Measurements from ENCODE around the gene CELF4. TPM values are rescaled to one million over a fixed set of nuclear protein-coding genes. Genes with fewer than 3 reads are reported as not detected.

Gene CELF4
- total RNA-seq, 1 donor from 2014 or later = not detected

DNA sequence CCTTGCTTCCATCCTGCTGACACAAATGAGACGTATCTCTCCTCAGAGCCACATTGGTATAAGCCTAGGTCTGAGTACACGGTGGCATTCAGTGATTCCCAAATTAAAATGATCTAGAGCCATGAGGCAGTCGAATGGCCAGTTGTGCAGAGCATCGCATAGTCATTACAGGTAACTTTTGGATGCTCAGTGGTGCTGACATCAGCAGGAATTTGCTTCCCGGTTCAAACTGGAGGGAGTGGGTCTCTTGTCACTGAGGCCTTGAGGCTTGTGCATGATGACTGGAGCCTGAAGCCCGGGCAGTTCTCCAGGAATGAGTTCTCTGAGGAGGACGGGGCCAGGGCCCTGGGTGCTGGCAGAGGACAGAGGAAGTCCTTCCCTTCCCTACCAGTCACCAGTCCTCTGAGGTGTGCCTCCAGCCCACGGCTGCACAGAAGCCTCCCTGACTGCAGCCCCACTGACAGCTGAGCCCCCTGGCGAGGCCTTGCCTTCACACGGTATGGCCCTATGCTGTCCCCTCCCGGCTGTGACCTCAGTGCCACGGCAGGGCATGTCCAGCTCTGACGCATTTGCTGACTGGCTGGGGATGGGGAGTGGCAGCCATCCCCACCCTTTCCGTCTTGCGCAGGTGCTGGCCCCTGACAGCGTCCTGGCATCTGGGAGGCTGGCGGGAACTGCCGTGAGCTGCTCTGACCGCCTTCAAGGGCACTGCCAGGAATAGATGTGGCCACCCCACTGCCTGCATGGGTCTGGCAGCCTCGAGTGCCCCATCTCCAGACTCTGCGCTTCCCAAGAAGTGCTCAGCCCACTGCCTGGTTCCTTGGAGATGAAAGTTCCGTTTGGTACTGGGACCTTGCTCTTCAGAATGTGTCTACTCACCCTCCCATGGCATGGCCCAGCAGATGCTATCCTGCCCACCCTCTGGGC is 117.4 kb downstream of the CELF4 start:
- intact Hi-C loops (cut with micrococcal nuclease) = no loop called here

GRCh38 chr18:37445836-37446235 is 119.8 kb downstream of the CELF4 start:
- intact Hi-C loops (cut with micrococcal nuclease) = no loop called here

GRCh38 chr18:37445368-37445767 is 120.2 kb downstream of the CELF4 start:
- intact Hi-C loops (cut with micrococcal nuclease) = no loop called here

DNA sequence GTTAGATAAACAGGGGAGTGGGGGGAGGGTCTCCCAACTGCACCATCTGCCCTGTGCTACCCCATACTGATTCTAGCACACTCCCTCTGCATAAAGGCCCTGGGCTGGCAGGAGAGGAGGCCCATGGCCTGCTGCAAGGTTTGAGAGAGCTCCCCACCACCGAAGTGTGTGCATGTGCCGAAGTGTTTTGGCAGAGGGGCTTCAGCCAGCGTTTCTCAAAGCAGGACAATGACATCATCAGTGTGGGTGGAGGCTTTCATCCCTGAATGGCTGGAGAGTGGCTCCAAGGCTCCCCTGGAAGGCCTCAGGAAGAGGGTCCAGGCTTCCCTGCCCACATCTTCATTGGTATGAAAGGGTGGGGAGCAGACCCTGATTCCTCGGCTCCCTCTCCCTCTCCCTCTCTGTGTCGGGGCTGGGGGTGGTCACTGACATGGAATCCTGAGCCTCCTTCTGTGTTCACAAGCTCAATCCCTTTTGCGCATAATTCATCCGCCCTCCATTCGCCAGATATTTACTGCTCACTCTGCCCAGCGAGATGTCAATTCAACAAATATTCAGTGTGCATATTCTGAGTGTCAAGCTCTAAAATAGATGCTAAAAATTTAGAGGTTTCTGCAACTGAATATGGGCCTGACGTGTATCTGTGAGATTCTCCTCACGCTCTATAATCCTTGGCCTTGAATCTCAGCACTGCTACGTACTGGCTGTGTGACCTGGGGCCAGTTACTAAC is 122.1 kb downstream of the CELF4 start:
- intact Hi-C loops (cut with micrococcal nuclease) = loop anchor here (1.0 kb wide), 2 partner anchors 33 to 95 kb away; no protein-coding TSS in a partner anchor

GRCh38 chr18:37442477-37442876 is 123.1 kb downstream of the CELF4 start:
- intact Hi-C loops (cut with micrococcal nuclease) = no loop called here

GRCh38 chr18:37441821-37442220 is 123.8 kb downstream of the CELF4 start:
- intact Hi-C loops (cut with micrococcal nuclease) = no loop called here

DNA sequence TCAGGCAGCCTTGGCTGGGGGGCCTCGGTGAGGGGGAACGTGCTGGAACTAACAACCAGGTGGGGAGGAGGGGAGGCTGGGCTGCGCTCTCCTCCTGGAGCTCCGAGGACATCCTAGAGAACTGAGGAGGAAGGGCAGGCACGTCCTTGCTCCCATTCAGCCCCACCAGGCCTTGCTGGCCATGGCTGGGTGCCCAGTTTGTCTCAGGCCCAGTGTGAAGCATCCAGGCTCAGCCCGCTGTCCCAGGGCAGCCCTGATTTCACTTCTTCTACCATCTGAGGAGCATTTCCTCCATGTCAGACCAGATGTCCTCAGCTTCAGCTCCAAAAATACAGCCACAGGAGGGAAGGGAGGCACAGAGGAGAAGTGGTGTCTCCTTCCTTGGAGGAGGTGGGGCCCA is 125.4 kb downstream of the CELF4 start:
- intact Hi-C loops (cut with micrococcal nuclease) = no loop called here

GRCh38 chr18:37438417-37439180 is 127.0 kb downstream of the CELF4 start:
- intact Hi-C loops (cut with micrococcal nuclease) = loop anchor here (1.0 kb wide), 1 partner anchor 37 kb away; no protein-coding TSS in a partner anchor

DNA sequence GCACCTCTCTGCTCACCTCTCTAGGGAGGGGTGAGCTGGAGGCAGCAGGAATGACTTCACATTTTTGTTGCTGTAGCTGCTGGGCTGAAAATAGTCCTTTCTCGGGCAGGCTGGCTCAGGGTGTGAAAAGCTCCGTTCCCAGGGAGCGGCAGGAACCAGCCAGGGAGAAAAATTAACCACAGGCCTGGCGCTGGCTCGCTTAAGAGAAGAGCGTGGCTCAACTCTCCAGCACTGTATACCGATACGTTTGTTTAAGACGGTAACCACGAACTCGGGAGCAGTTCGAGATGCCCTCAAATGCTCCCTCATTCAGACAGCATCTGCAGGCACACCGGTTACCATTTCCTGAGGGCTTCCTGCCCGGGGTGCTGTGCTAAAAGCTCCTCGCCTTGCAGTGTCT is 129.6 kb downstream of the CELF4 start:
- intact Hi-C loops (cut with micrococcal nuclease) = no loop called here

GRCh38 chr18:37435150-37435867 is 130.3 kb downstream of the CELF4 start:
- intact Hi-C loops (cut with micrococcal nuclease) = no loop called here

DNA sequence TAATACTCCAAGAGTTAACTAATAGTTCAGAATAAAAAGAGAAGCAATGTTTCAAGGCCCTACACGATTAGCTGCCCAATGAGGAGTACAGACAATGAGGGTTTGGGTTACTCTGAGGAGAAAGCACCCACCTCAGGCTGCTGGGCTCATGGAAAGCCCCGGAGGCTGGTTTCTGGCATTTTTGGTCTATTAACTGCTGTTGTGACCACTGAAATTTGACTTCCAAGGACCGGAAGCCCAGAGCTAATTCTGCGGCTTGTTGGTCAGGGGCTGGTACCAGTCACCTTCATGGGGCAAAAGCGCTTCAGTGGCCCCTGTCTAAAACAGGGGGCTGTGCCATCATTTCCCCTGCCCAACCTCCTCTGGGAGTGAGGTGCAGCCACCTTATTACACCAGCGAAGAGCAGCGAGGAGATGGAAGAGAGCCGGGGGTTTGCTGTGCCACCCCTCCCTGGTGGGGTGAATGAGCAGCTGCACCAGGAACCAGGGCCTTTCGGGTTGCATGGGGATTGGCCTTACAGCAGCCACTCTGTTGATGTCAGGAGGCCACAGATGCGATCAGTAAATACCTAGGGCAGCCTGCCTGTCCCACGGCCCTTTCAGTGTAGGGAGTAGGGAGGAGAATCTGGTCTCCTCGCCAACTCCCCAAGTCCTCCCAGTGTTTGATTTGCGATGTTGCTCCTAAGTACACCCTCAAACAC is 131.3 kb downstream of the CELF4 start:
- intact Hi-C loops (cut with micrococcal nuclease) = no loop called here

GRCh38 chr18:37432436-37433195 is 133.0 kb downstream of the CELF4 start:
- intact Hi-C loops (cut with micrococcal nuclease) = no loop called here

GRCh38 chr18:37430357-37431076 is 135.1 kb downstream of the CELF4 start:
- intact Hi-C loops (cut with micrococcal nuclease) = no loop called here

DNA sequence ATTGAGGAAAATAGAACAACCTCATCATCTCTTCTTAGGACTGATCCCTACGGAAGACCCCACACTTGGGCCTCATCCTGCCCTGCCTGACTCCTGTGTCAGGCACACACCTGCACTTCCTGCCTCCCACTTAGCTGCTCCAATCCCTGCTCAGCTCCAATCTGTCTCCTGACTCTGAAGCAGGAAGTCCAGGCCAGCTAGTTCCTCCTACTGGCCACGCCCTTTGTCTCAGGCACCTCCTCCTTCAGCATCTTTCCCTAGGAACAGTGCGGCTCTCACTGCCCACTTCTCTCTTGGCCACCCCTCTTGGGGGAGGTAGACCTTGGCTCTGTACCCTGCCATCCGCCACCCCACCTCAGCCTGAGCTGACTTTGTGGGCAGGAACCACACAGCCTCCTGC is 135.8 kb downstream of the CELF4 start:
- intact Hi-C loops (cut with micrococcal nuclease) = no loop called here

DNA sequence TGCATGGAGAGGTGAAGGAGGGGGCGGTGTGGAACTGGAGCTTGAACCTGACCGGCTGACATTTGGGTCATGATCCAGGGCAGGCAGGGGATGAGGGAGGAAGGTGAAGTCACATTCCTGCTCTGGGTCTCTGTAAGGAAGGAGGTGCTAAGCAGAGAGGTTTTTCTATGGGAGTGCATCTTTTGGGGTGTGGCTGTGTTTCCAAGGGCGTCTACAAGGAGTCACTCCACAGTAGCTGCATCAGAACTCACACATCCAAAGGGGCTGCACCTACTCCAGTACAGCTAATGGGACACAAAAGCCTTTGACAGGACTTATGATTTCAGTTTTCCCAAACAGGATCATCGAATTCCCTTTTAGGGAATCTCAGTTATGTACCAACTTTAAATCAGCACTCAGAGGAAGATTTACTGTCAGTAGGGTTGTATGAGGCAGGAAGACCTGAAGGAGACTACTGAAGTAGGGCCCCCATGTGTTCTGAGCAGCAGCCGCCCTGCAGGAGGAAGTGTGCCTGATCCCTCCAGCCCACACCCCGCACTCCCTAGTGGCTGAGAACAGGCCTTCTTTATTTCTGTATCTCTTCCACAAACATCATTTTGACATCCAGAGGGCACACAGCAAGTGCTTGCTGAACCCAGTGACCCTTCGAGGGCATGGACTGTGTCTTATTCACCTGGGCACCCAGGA is 137.2 kb downstream of the CELF4 start:
- intact Hi-C loops (cut with micrococcal nuclease) = no loop called here

DNA sequence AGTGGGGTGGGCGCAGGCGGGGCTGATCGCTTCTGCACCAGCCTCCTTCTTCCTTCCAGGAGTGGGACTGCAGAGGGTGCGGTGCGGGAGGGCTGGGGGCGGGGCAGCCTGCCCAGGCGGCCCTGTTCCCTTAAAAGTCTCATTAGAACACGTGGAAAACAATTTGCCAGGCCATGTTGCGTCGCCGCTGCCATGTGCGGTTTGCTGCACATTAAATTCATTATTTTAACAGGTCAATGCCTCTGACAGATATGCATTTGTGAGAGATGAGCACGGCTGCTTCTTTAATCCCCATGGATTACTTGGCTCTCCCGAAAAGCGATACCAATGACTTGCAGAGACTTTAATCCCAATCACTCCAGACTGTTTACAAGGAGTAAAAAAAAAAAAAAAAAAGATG is 139.0 kb downstream of the CELF4 start:
- intact Hi-C loops (cut with micrococcal nuclease) = no loop called here

DNA sequence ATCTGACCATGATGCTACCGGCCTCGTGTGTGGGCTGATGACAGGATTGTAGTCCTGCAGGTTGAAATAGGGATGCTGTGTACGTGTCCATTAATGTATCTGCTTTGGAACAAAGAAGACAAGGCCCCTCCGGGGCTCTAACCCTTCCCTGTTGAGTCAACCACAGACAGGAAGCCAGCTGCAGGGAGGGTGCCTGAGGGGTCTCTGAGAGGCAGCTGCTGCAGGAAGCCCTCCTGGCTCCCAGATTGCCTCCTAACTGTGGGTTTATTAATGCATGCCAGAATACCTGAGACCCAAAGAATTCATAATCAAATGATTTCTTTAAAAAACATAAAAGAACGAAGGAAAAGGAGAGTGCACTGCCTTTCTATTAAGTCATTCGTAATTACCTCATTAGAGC is 140.4 kb downstream of the CELF4 start:
- intact Hi-C loops (cut with micrococcal nuclease) = no loop called here

- intact Hi-C loops (cut with micrococcal nuclease) = no loop called here
These were observed 141.1 kb downstream of the CELF4 start for GRCh38 chr18:37424507-37424906.
